Body of pancreas (tissue), 4 donors: ENCODE results near the gene MICU1. TPM values are rescaled to one million over a fixed set of nuclear protein-coding genes. Genes with fewer than 3 reads are reported as not detected.

ENCODE experiments used
- ATAC-seq: fragments of 150-250 bp; one replicate; pipeline ENCODE4 v1.9.1; 2016
- DNase-seq, 4 donors: peaks; one replicate each; pipeline ENCODE4 v3.0.0-alpha.2; 2019
- H3K27ac ChIP-seq, 4 donors: fragments of 200-600 bp; sonication (generic); 1 replicate in 3 of 4; 2 replicates in 1 of 4; pipeline versions ENCODE4 v1.5.1 to v1.6.1; 2016 to 2019; ENCODE audit warnings: mild to moderate bottlenecking in 1 of 4, mixed read lengths in 1 of 4, moderate library complexity in 1 of 4
- H3K27me3 ChIP-seq, 2 donors: fragments of 200-600 bp; sonication (generic); one replicate each; pipeline ENCODE4 v1.6.0; 2016; ENCODE audit warnings: mild to moderate bottlenecking in 1 of 2
- H3K36me3 ChIP-seq, 2 donors: fragments of 200-600 bp; sonication (generic); replicated peaks in 1 of 2; 2 replicates each; pipeline ENCODE4 v1.5.1; 2016; ENCODE audit warnings: low read depth in 2 of 2; ENCODE audit not compliant: insufficient read depth in 1 of 2
- H3K4me1 ChIP-seq: fragments of 200-600 bp; sonication (generic); one replicate; pipeline ENCODE4 v1.6.0; 2016
- H3K4me3 ChIP-seq, 2 donors: fragments of 200-600 bp; sonication (generic); 1 replicate in 1 of 2; 2 replicates in 1 of 2; pipeline ENCODE4 v1.5.1; 2016 to 2019
- H3K9me3 ChIP-seq, 3 donors: fragments of 200-600 bp; sonication (generic); 1 replicate in 2 of 3; 2 replicates in 1 of 3; pipeline ENCODE4 v1.5.1; 2016
- CTCF ChIP-seq, 7 experiments: fragments of 450-650 bp in 4 of 7; fragments of 200-600 bp in 3 of 7; sonication (generic) in 3 of 7; IDR thresholded peaks; one replicate each; pipeline ENCODE4 v1.5.1; 2016 to 2019; ENCODE audit warnings: antibody characterized with exemption in 7 of 7
- POLR2A ChIP-seq, 3 donors: fragments of 450-650 bp; IDR thresholded peaks; one replicate each; pipeline ENCODE4 v1.6.1; 2016; ENCODE audit warnings: antibody characterized with exemption in 3 of 3, mild to moderate bottlenecking in 2 of 3
- WGBS, 2 donors: methylation state at CpG; one replicate each; pipeline ENCODE4 v1.1.5; 2017; 5-methylcytosine and 5-hydroxymethylcytosine counted together
- intact Hi-C: fragments of 100-400 bp; cut with DNase I; formaldehyde crosslinking; loops from one replicate; pipeline ENCODE4 v1.15.1; 2023
- total RNA-seq, 2 donors: library from RNA; depleted of rRNA; stranded (reverse); fragments of >200 nt; gene quantifications; one replicate each; pipeline ENCODE4 v1.1.0, GENCODE V29; 2016

The MICU1 gene
- total RNA-seq, 2 donors from 2014 or later, result 14.0 to 23.1 TPM

DNA sequence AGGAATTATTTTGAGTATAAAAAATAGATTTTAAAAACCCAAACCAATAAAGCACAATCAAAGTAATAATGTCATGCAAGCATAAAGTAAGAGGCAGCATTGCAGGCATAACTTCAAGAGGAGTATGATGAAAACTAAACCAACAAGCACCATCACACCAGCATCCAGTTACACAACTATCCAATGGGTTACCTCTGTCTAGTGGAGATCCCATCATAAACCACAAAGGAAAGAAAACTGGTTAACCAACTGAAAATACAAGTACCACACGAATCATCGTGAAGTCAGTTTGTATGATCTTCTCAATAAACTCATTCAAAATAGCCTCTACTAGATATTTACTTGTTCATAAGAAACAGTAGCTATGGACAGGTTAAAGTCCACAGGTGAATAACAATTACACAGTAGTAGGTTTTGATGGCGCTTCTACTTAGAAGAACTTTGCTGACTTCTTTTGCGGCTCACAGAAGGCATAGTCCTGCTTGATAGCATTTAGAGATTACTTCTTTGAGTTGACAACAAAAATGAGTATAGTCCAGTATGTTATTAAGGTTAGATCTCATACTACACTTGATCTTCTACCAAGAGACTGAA, 116.6 kb downstream of the MICU1 start:
- Histone ChIP-seq H3K36me3 (no peaks in the 10 kb centered on the region), H3K9me3 (no peaks in the 10 kb centered on the region), H3K4me1 (no peaks in the 10 kb centered on the region), H3K4me3 (no peak overlapping the region), H3K27me3 (no peaks in the 10 kb centered on the region), H3K27ac (no peak overlapping the region)
- TF ChIP-seq POLR2A (IDR thresholded peaks at IDR 0.05) (no peak), CTCF (IDR thresholded peaks at IDR 0.05) (no peak)
- DNase-seq (no peak), ATAC-seq (no peak)
- intact Hi-C loops, result no loop called here
- 88 to 90% methylated on average over 4 of the region's 4 CpGs for WGBS, 2 donors

GRCh38 chr10:72508033-72508432, 117.8 kb downstream of the MICU1 start:
- TF ChIP-seq POLR2A (IDR thresholded peaks at IDR 0.05), result no peak
- no peaks in the 10 kb centered on the region for H3K36me3 ChIP-seq
- intact Hi-C loops, result no loop called here
- ATAC-seq (no peak), DNase-seq (no peak)
- no peak overlapping the region for H3K4me3 ChIP-seq
- H3K9me3 ChIP-seq, result no peaks in the 10 kb centered on the region
- H3K27ac ChIP-seq, result no peak overlapping the region
- WGBS, 2 donors, result 60 to 66% methylated on average over 2 of the region's 2 CpGs
- H3K27me3 ChIP-seq, result no peaks in the 10 kb centered on the region
- no peaks in the 10 kb centered on the region for H3K4me1 ChIP-seq

GRCh38 chr10:72506474-72506873, 119.4 kb downstream of the MICU1 start:
- Histone ChIP-seq H3K4me3 (no peak overlapping the region), H3K27me3 (no peaks in the 10 kb centered on the region), H3K4me1 (no peaks in the 10 kb centered on the region), H3K27ac (no peak overlapping the region), H3K36me3 (no peaks in the 10 kb centered on the region), H3K9me3 (no peaks in the 10 kb centered on the region)
- intact Hi-C loops, result no loop called here
- no peak for TF ChIP-seq CTCF (IDR thresholded peaks at IDR 0.05)
- TF ChIP-seq POLR2A (IDR thresholded peaks at IDR 0.05), result no peak
- DNase-seq (no peak), ATAC-seq (no peak)

DNA sequence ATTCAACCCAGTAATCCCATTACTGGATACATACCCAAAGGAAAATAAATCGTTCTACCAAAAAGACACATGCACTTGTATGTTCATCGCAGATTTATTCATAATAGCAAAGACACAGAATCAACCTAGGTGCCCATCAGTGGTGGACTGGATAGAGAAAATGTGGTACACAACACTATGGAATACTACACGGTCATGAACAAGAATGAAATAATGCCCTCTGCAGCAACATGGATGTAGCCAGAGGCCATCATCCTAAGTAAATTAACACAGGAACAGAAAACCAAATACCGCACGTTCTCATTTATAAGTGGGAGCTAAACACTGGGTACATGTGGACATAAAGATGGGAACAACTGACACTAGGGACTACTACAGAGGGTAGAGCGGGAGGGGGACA, 120.4 kb downstream of the MICU1 start:
- H3K9me3 ChIP-seq, result no peaks in the 10 kb centered on the region
- TF ChIP-seq CTCF (IDR thresholded peaks at IDR 0.05), result no peak
- TF ChIP-seq POLR2A (IDR thresholded peaks at IDR 0.05), result no peak
- H3K27ac ChIP-seq, result no peak overlapping the region
- H3K27me3 ChIP-seq, result no peaks in the 10 kb centered on the region
- H3K36me3 ChIP-seq, result no peaks in the 10 kb centered on the region
- H3K4me3 ChIP-seq, result no peak overlapping the region
- WGBS, 2 donors, result 95% methylated on average over 6 of the region's 6 CpGs
- ATAC-seq (no peak), DNase-seq (no peak)
- intact Hi-C loops, result no loop called here
- no peaks in the 10 kb centered on the region for H3K4me1 ChIP-seq

GRCh38 chr10:72503694-72504438, 122.0 kb downstream of the MICU1 start:
- DNase-seq, result no peak
- TF ChIP-seq CTCF (IDR thresholded peaks at IDR 0.05) (no peak), POLR2A (IDR thresholded peaks at IDR 0.05) (no peak)
- Histone ChIP-seq H3K4me1 (no peaks in the 10 kb centered on the region), H3K4me3 (no peak overlapping the region), H3K27me3 (no peaks in the 10 kb centered on the region), H3K27ac (no peak overlapping the region), H3K9me3 (no peaks in the 10 kb centered on the region), H3K36me3 (no peaks in the 10 kb centered on the region)
- WGBS, 2 donors, result 92 to 99% methylated on average over 3 of the region's 3 CpGs
- intact Hi-C loops, result no loop called here
- no peak for ATAC-seq
